ENCODE data around the gene DBN1. TPM values are rescaled to one million over a fixed set of nuclear protein-coding genes. Genes with fewer than 3 reads are reported as not detected.

Gene DBN1
- total and polyA plus RNA-seq, 2 experiments from 2014 or later: 106 to 290 TPM

- TF ChIP-seq ZNF114 (CRISPR knock-in tag; IDR thresholded peaks at IDR 0.05) (no peak), STAT1 (IDR thresholded peaks at IDR 0.05; ENCODE audit: unreplicated experiment) (no peak), CTCF (conservative IDR thresholded peaks at IDR 0.05; ENCODE audit: low read depth in 2 of 2) (no peak), EZH2 (IDR thresholded peaks at IDR 0.05; ENCODE audit: low read depth, unreplicated experiment) (no peak), REST (IDR thresholded peaks at IDR 0.05; ENCODE audit: unreplicated experiment) (no peak), ZNF331 (CRISPR knock-in tag; IDR thresholded peaks at IDR 0.05; ENCODE audit: low read depth) (no peak)
These were observed 41.1 kb downstream of the DBN1 start (continued) for GRCh38 chr5:177432143-177432838.

GRCh38 chr5:177431317-177432142 lies 41.9 kb downstream of the DBN1 start:
- no peak overlapping the region for H2AFZ ChIP-seq
- TF ChIP-seq ZNF462 (CRISPR knock-in tag; IDR thresholded peaks at IDR 0.05) (no peak), ZNF114 (CRISPR knock-in tag; IDR thresholded peaks at IDR 0.05) (no peak), CREB1 (CRISPR knock-in tag; IDR thresholded peaks at IDR 0.05; ENCODE audit: low read depth) (no peak), EZH2 (IDR thresholded peaks at IDR 0.05; ENCODE audit: low read depth, unreplicated experiment) (no peak), POLR2AphosphoS5 (IDR thresholded peaks at IDR 0.05; ENCODE audit: low read depth) (no peak), JUNB (IDR thresholded peaks at IDR 0.05; ENCODE audit: unreplicated experiment) (no peak)

More at GRCh38 chr5:177431317-177432142, 41.9 kb downstream of the DBN1 start:
- Histone ChIP-seq H3K36me3 (ENCODE audit: insufficient read depth) (peaks cover 3% of the 10 kb centered on the region; the same call in 1 of the 2 replicates), H4K20me1 (replicated peaks; ENCODE audit: insufficient read depth) (peaks cover 13% of the 10 kb centered on the region), H3F3A (replicated peaks; ENCODE audit: low read depth) (0 out of 2 replicates have a peak, but pooled peaks cover 10% of the 10 kb centered on the region), H3K4me3 (no peak overlapping the region), H3K79me2 (replicated peaks; ENCODE audit: insufficient read depth) (peaks cover 21% of the 10 kb centered on the region), H3K9me2 (ENCODE audit: insufficient read depth) (no peaks in the 10 kb centered on the region), H3K4me1 (ENCODE audit: insufficient read depth) (peaks cover 15% of the 10 kb centered on the region; the same call in 1 of the 2 replicates), H3K27ac (ENCODE audit: low read depth) (no peak overlapping the region), H3K4me2 (no peak overlapping the region), H3K27me3 (ENCODE audit: insufficient read depth) (no peaks in the 10 kb centered on the region)
- peaks cover 28% of the 10 kb centered on the region for H3K36me3 Mint-ChIP-seq (ENCODE audit: low read depth)
- no peaks in the 10 kb centered on the region for H3K9me3 Mint-ChIP-seq
- DNase-seq (ENCODE audit: low spot score) (no peak), ATAC-seq (no peak)
- H3K27me3 Mint-ChIP-seq (ENCODE audit: insufficient read depth, low read depth, poor library complexity): peaks cover 13% of the 10 kb centered on the region
- no peak overlapping the region for H3K4me3 Mint-ChIP-seq
- no peak overlapping the region for H3K27ac Mint-ChIP-seq
- H3K4me1 Mint-ChIP-seq: peaks cover 18% of the 10 kb centered on the region
